Endodermal cell (in vitro differentiated cells): ENCODE measurements around the gene ARFIP1. TPM values are rescaled to one million over a fixed set of nuclear protein-coding genes. Genes with fewer than 3 reads are reported as not detected.

Experiments
- DNase-seq: peaks from one replicate; pipeline ENCODE4 v3.0.0-alpha.2; 2017
- H3K27ac ChIP-seq: 2 replicates; pipeline ENCODE4 v1.5.1; 2013; ENCODE audit warnings: mild to moderate bottlenecking, low read depth, low read length, moderate library complexity
- H3K27me3 ChIP-seq: 2 replicates; pipeline ENCODE4 v1.6.1; 2013; ENCODE audit warnings: mild to moderate bottlenecking, low read length, moderate library complexity; ENCODE audit not compliant: insufficient read depth, control insufficient read depth, poor library complexity, severe bottlenecking
- H3K36me3 ChIP-seq: 2 replicates; pipeline ENCODE4 v1.7.0; 2013; ENCODE audit warnings: mild to moderate bottlenecking, low read length, moderate library complexity; ENCODE audit not compliant: control insufficient read depth, insufficient read depth
- H3K4me1 ChIP-seq: one replicate; pipeline ENCODE4 v1.7.0; 2013; ENCODE audit warnings: low read length; ENCODE audit not compliant: control insufficient read depth, insufficient read depth
- H3K4me3 ChIP-seq: 2 replicates; pipeline ENCODE4 v1.5.1; 2013; ENCODE audit warnings: mild to moderate bottlenecking, low read length, moderate library complexity
- H3K9ac ChIP-seq: 2 replicates; pipeline ENCODE4 v1.6.1; 2013; ENCODE audit warnings: mild to moderate bottlenecking, low read length, moderate library complexity; ENCODE audit not compliant: poor library complexity, severe bottlenecking; ENCODE audit errors: extremely low read depth
- H3K9me3 ChIP-seq: 2 replicates; pipeline ENCODE4 v1.6.1; 2013; ENCODE audit warnings: mild to moderate bottlenecking, low read length, moderate library complexity; ENCODE audit not compliant: control insufficient read depth
- H3K27ac Mint-ChIP-seq: 2 replicates; pipeline ENCODE4 v1.8.0; 2020; ENCODE audit warnings: mixed read lengths
- H3K27me3 Mint-ChIP-seq: 2 replicates; pipeline ENCODE4 v1.8.0; 2021; ENCODE audit warnings: mild to moderate bottlenecking, mixed read lengths; ENCODE audit not compliant: insufficient read depth
- H3K36me3 Mint-ChIP-seq: 2 replicates; pipeline ENCODE4 v1.8.0; 2020; ENCODE audit warnings: low read depth, mixed read lengths
- H3K4me1 Mint-ChIP-seq: 2 replicates; pipeline ENCODE4 v1.8.0; 2020; ENCODE audit warnings: mixed read lengths
- H3K4me3 Mint-ChIP-seq: 2 replicates; pipeline ENCODE4 v1.8.0; 2020; ENCODE audit warnings: mild to moderate bottlenecking, moderate library complexity, mixed read lengths
- H3K9me3 Mint-ChIP-seq: 2 replicates; pipeline ENCODE4 v1.8.0; 2020; ENCODE audit warnings: mild to moderate bottlenecking, mixed read lengths
- CTCF ChIP-seq: fragments of 200-600 bp; sonication (generic); conservative IDR thresholded peaks from 2 replicates; pipeline ENCODE4 v1.5.0; 2021; ENCODE audit warnings: antibody characterized with exemption, mild to moderate bottlenecking
- WGBS, 2 experiments: methylation state at CpG; one replicate each; pipeline versions ENCODE4 v1.1.5 to v1.1.7; 2013; ENCODE audit warnings: missing lambda C conversion rate in 2 of 2, mixed read lengths in 1 of 2; ENCODE audit not compliant: insufficient coverage in 1 of 2, insufficient read length in 1 of 2; 5-methylcytosine and 5-hydroxymethylcytosine counted together
- total RNA-seq, 2 donors: library from RNA; stranded (reverse); fragmentation: NEBNext Ultra II Directional in 1 of 2; extraction: Animal tissue kit (Norgen Biotek cat#: 25700) in 1 of 2; gene quantifications; 2 replicates in 1 of 2; 3 replicates in 1 of 2; pipeline ENCODE4 v1.2.1, GENCODE V29; 2021

Gene ARFIP1
- total RNA-seq, 2 donors from 2014 or later = 34.3 to 39.4 TPM

- peaks cover 3% of the 10 kb centered on the region for H3K4me1 ChIP-seq
- H3K27me3 ChIP-seq = no peaks in the 10 kb centered on the region
- Mint-ChIP-seq H3K9me3 (peaks cover 16% of the 10 kb centered on the region), H3K4me3 (no peak overlapping the region), H3K27ac (no peak overlapping the region), H3K27me3 (no peaks in the 10 kb centered on the region), H3K4me1 (peaks cover 11% of the 10 kb centered on the region), H3K36me3 (peaks cover 42% of the 10 kb centered on the region)
- peaks cover 17% of the 10 kb centered on the region for H3K36me3 ChIP-seq
- 83 to 84% methylated on average over 2 of the region's 2 CpGs for WGBS, 2 experiments
- H3K9ac ChIP-seq = no peak overlapping the region
- peaks cover 4% of the 10 kb centered on the region for H3K9me3 ChIP-seq
- H3K4me3 ChIP-seq = no peak overlapping the region
- no peak for TF ChIP-seq CTCF
- DNase-seq = no peak
- H3K27ac ChIP-seq = no peak overlapping the region
These were observed 90.9 kb downstream of the ARFIP1 start for GRCh38 chr4:152870606-152871005.

GRCh38 chr4:152875261-152875660 lies 95.5 kb downstream of the ARFIP1 start:
- no peak overlapping the region for H3K4me3 Mint-ChIP-seq
- no peak overlapping the region for H3K27ac ChIP-seq
- H3K36me3 Mint-ChIP-seq = peaks cover 57% of the 10 kb centered on the region
- H3K27me3 Mint-ChIP-seq = no peaks in the 10 kb centered on the region
- H3K4me3 ChIP-seq = no peak overlapping the region
- TF ChIP-seq CTCF = no peak
- H3K4me1 Mint-ChIP-seq = peaks cover 11% of the 10 kb centered on the region
- H3K9me3 Mint-ChIP-seq = peaks cover 23% of the 10 kb centered on the region
- no peak overlapping the region for H3K9ac ChIP-seq
- peaks cover 36% of the 10 kb centered on the region for H3K36me3 ChIP-seq
- H3K4me1 ChIP-seq = peaks cover 3% of the 10 kb centered on the region
- H3K27ac Mint-ChIP-seq = no peak overlapping the region
- peaks cover 29% of the 10 kb centered on the region for H3K9me3 ChIP-seq
- DNase-seq = no peak
- H3K27me3 ChIP-seq = no peaks in the 10 kb centered on the region

- Histone ChIP-seq H3K36me3 (peaks cover 46% of the 10 kb centered on the region), H3K9me3 (peaks cover 29% of the 10 kb centered on the region), H3K4me1 (no peaks in the 10 kb centered on the region), H3K27ac (no peak overlapping the region), H3K27me3 (no peaks in the 10 kb centered on the region), H3K4me3 (no peak overlapping the region), H3K9ac (no peak overlapping the region)
- peaks cover 23% of the 10 kb centered on the region for H3K9me3 Mint-ChIP-seq
- peaks cover 53% of the 10 kb centered on the region for H3K36me3 Mint-ChIP-seq
- TF ChIP-seq CTCF = no peak
- H3K27me3 Mint-ChIP-seq = no peaks in the 10 kb centered on the region
- no peak for DNase-seq
- peaks cover 1% of the 10 kb centered on the region for H3K4me1 Mint-ChIP-seq
- WGBS, 2 experiments = 91 to 100% methylated on average over 1 of the region's 1 CpG
- H3K27ac Mint-ChIP-seq = no peak overlapping the region
- no peak overlapping the region for H3K4me3 Mint-ChIP-seq
These were observed 98.1 kb downstream of the ARFIP1 start for GRCh38 chr4:152877868-152878267.
